ENCODE measurements around the gene SULT1C2. TPM values are rescaled to one million over a fixed set of nuclear protein-coding genes. Genes with fewer than 3 reads are reported as not detected.
"Not testable (repeated sequence)": the region's sequence is repeated elsewhere in the genome, so short reads cannot be mapped to it uniquely, and the experiment has no call there.

Gene SULT1C2
- total RNA-seq, 1 experiment from 2014 or later: 3.9 TPM

- no peak overlapping the region for H3K4me2 ChIP-seq (ENCODE audit: low read length)
- ChIA-PET RAD21 (ENCODE audit: low non-redundant PET in 1 of 2, low total read pairs in 2 of 2, uncharacterized antibody in 2 of 2, unreplicated experiment in 2 of 2) (no interaction called here), POLR2A (no interaction called here), CTCF (no interaction called here)
- no peaks in the 10 kb centered on the region for H3K4me1 ChIP-seq (ENCODE audit: control insufficient read depth in 1 of 2, insufficient read depth in 2 of 2, low read length in 2 of 2)
- no TSS peak for BruUV-seq (replicated peaks)
- DNase-seq (ENCODE audit: low read depth, low spot score) (no peak), ATAC-seq (peak; percentile 49; the same call in 1 of the 2 replicates)
- H3K36me3 ChIP-seq (ENCODE audit: control insufficient read depth in 1 of 2, insufficient read depth in 2 of 2, low read length in 2 of 2): no peaks in the 10 kb centered on the region
- no peaks in the 10 kb centered on the region for H4K20me1 ChIP-seq (ENCODE audit: insufficient read depth)
- no peak overlapping the region for H3K4me3 ChIP-seq (replicated peaks in 1 of 2; ENCODE audit: low read depth in 1 of 2, low read length in 2 of 2)
- no peak overlapping the region for H3K9ac ChIP-seq (ENCODE audit: low read length)
- intact Hi-C loops (cut with micrococcal nuclease): no loop called here
- no peaks in the 10 kb centered on the region for H3K9me2 ChIP-seq (ENCODE audit: insufficient read depth)
- H3K27me3 ChIP-seq (ENCODE audit: insufficient read depth, low read length): no peaks in the 10 kb centered on the region
- TF ChIP-seq POLR2A (IDR thresholded peaks at IDR 0.05; ENCODE audit: borderline replicate concordance, extremely low read depth, insufficient read depth, insufficient read length) (peak; percentile 35), ZNF274 (IDR thresholded peaks at IDR 0.05; ENCODE audit: low read depth, low read length) (no peak)
- H3K27ac ChIP-seq (ENCODE audit: low read depth, low read length): no peak overlapping the region
- H3K79me2 ChIP-seq (ENCODE audit: insufficient read depth, low read length): no peaks in the 10 kb centered on the region
- H2AFZ ChIP-seq (ENCODE audit: low read depth, low read length, poor library complexity, severe bottlenecking): no peak overlapping the region
- H3K9me3 ChIP-seq (ENCODE audit: control insufficient read depth in 1 of 2, insufficient read depth in 1 of 2, low read depth in 1 of 2, low read length in 2 of 2): no peaks in the 10 kb centered on the region
Measured at GRCh38 chr2:108355906-108356734, 67.4 kb downstream of the SULT1C2 start.

- peaks cover 0 to 13% of the 10 kb centered on the region in 2 experiments; a peak in 2 of 4 replicates for H3K4me1 ChIP-seq (ENCODE audit: control insufficient read depth in 1 of 2, insufficient read depth in 2 of 2, low read length in 2 of 2)
- H3K79me2 ChIP-seq (ENCODE audit: insufficient read depth, low read length); H2AFZ ChIP-seq (ENCODE audit: low read depth, low read length, poor library complexity, severe bottlenecking); H3K4me2 ChIP-seq (ENCODE audit: low read length); intact Hi-C loops (cut with micrococcal nuclease); DNase-seq (ENCODE audit: low read depth, low spot score); H4K20me1 ChIP-seq (ENCODE audit: insufficient read depth); POLR2A ChIA-PET; CTCF ChIA-PET; H3K4me3 ChIP-seq (replicated peaks in 1 of 2; ENCODE audit: low read depth in 1 of 2, low read length in 2 of 2); H3K36me3 ChIP-seq (ENCODE audit: control insufficient read depth in 1 of 2, insufficient read depth in 2 of 2, low read length in 2 of 2); H3K27me3 ChIP-seq (ENCODE audit: insufficient read depth, low read length); H3K9ac ChIP-seq (ENCODE audit: low read length); H3K9me2 ChIP-seq (ENCODE audit: insufficient read depth); BruUV-seq (replicated peaks); ATAC-seq; H3K9me3 ChIP-seq (ENCODE audit: control insufficient read depth in 1 of 2, insufficient read depth in 1 of 2, low read depth in 1 of 2, low read length in 2 of 2); RAD21 ChIA-PET (ENCODE audit: low non-redundant PET in 1 of 2, low total read pairs in 2 of 2, uncharacterized antibody in 2 of 2, unreplicated experiment in 2 of 2); H3K27ac ChIP-seq (ENCODE audit: low read depth, low read length): not testable (repeated sequence)
Measured at GRCh38 chr2:108359336-108359735, 70.6 kb downstream of the SULT1C2 start.

Other genes starting within 250 kb of the SULT1C2 start
- gene SULT1C3, start 48.9 kb upstream of the SULT1C2 start, total RNA-seq (2021; ENCODE audit: unreplicated experiment): not detected
- not detected for gene SULT1C4, start 89.1 kb downstream of the SULT1C2 start, total RNA-seq (2021; ENCODE audit: unreplicated experiment)
- 28.2 TPM for gene GCC2, start 160.3 kb downstream of the SULT1C2 start, total RNA-seq (2021; ENCODE audit: unreplicated experiment)
- gene LIMS1, start 245.6 kb downstream of the SULT1C2 start, total RNA-seq (2021; ENCODE audit: unreplicated experiment): 56.2 TPM